Measurements from ENCODE around the gene CCDC33.

DNA sequence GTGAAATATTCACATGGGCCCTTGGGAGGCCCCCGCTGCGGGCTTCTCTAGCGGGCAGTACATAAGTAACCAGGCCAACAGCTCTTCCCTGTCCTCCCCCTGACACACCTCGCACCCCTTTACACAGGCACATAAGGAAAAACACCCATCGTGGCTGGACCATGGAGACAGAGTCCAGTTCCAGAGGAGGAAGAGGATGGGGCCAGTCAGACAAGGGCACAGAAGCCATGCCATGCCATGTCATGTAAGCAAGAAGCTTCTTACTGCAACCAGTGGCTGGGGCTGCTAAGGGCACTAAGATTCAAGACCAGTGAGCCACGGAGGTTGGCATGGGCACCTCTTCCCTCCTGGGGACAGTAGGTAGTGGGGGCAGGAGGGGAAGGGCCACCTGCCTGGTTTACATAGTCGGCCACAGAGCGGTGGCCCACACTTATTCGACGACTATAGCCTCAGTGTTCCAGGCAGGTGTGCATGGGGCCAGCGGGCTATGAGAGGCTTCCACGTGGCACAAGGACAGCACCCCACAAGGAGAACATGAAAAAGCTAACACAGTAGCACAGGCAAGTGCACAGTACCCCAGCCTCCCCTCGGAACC, 137.0 kb downstream of the CCDC33 start:
- TF ChIP-seq EZH2 (IDR thresholded peaks at IDR 0.05; ENCODE audit: insufficient read depth, poor library complexity, severe bottlenecking) (no peak), EZH2phosphoT487 (IDR thresholded peaks at IDR 0.05; ENCODE audit: insufficient read depth, low read depth) (no peak)
